ENCODE results near the gene ARVCF. TPM values are rescaled to one million over a fixed set of nuclear protein-coding genes. Genes with fewer than 3 reads are reported as not detected.

ARVCF gene
- total and polyA plus RNA-seq, 2 experiments from 2014 or later = 1.1 to 4.0 TPM

DNA sequence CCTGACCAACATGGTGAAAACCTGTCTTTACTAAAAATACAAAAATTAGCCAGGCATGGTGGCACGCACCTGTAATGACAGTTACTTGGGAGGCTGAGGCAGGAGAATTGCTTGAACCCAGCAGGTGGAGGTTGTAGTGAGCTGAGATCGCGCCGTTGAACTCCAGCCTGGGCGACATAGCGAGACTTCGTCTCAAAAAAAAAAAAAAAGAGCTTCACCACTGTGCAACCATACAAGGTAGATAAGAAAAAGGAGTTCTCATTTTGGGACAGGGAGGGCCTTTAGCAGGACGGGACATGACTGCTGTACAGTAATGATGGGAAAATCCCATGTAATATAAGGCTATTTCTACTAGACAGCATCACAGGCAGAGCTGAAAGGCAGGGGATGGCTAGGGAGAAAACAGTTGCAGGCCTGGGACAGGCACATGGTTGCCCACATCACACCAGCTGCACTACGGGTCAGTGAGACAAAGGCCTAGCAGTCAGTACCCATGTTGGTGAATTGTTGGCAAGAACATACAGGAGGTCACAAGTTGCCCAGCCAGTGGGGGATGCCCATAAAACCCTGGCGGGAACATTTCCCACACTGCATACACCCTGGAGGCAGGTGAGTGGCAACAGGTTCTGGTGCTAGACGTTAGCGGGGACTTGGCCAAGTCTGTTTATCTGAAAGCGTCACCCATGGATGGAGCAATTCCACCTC is 9.7 kb upstream of the ARVCF start:
- H3K9me3 ChIP-seq (ENCODE audit: low read depth) = no peaks in the 10 kb centered on the region
- no peaks in the 10 kb centered on the region for H3K27me3 ChIP-seq (replicated peaks; ENCODE audit: insufficient read depth)
- H3K4me1 ChIP-seq (ENCODE audit: insufficient read depth) = peaks cover 7% of the 10 kb centered on the region
- in situ Hi-C loops (cut with MboI) = no loop called here
- DNase-seq = no peak
- no peak overlapping the region for H3K27ac ChIP-seq
- H4K20me1 ChIP-seq (ENCODE audit: insufficient read depth) = no peaks in the 10 kb centered on the region
- TF ChIP-seq EZH2phosphoT487 (IDR thresholded peaks at IDR 0.05; ENCODE audit: insufficient read depth, low read depth) (no peak), EZH2 (IDR thresholded peaks at IDR 0.05; ENCODE audit: insufficient read depth, poor library complexity, severe bottlenecking) (no peak)
- no peaks in the 10 kb centered on the region for H3K36me3 ChIP-seq (ENCODE audit: low read depth)
- WGBS, 2 experiments (ENCODE audit: low coverage in 1 of 2, low lambda C conversion rate in 2 of 2, missing lambda C conversion rate in 2 of 2) = 92% methylated on average over 13 of the region's 13 CpGs
- H2AFZ ChIP-seq = no peak overlapping the region
- no peak overlapping the region for H3K9ac ChIP-seq
- H3K4me3 ChIP-seq = no peak overlapping the region
- H3F3A ChIP-seq (ENCODE audit: insufficient read depth) = no peaks in the 10 kb centered on the region
- H3K4me2 ChIP-seq (ENCODE audit: unreplicated experiment) = no peak overlapping the region
- H3K9me2 ChIP-seq (ENCODE audit: insufficient read depth) = no peaks in the 10 kb centered on the region
- peaks cover 78% of the 10 kb centered on the region for H3K79me2 ChIP-seq (ENCODE audit: insufficient read depth)

DNA sequence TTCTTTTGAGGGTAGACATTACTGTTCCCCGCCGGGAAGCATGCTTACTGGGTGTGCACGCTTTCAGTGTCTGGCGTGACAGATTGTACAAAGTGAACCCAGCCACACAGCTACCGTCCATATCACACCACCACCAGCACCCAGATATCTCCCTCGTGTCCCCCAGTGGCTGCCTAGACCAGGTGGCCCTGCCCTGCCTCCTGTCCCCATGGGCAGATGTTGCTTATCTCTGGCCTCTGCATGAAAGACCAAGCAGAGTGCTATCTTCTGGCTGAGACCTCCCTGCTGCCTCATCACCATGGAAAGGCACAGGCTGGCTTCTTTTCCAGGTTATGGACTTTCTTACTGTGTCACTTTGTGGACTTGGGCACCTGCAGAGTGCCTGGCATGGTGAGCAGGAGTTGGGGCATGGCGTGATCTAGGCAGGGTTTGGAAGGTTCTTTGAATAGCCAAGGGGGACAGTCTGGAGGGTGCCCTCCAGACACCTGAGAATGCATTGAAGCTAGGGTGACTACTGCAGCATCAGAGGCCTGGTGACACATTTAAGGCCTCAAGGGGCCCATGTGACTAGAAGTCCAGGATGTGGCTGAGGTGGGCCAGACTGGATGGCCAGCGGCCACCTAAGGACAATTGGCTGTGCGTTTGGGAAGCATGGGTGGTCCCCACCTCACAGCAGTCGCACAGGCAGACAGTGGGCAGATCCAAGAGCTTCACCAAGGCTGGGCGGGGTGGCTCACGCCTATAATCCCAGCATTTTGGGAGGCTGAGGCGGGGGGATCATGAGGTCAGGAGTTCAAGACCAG is 9.0 kb upstream of the ARVCF start:
- no peaks in the 10 kb centered on the region for H3K9me3 ChIP-seq (ENCODE audit: low read depth)
- no peaks in the 10 kb centered on the region for H4K20me1 ChIP-seq (ENCODE audit: insufficient read depth)
- peaks cover 77% of the 10 kb centered on the region for H3K79me2 ChIP-seq (ENCODE audit: insufficient read depth)
- no peak overlapping the region for H3K9ac ChIP-seq
- H3F3A ChIP-seq (ENCODE audit: insufficient read depth) = no peaks in the 10 kb centered on the region
- H3K36me3 ChIP-seq (ENCODE audit: low read depth) = no peaks in the 10 kb centered on the region
- TF ChIP-seq EZH2 (IDR thresholded peaks at IDR 0.05; ENCODE audit: insufficient read depth, poor library complexity, severe bottlenecking) (no peak), EZH2phosphoT487 (IDR thresholded peaks at IDR 0.05; ENCODE audit: insufficient read depth, low read depth) (no peak)
- WGBS, 2 experiments (ENCODE audit: low coverage in 1 of 2, low lambda C conversion rate in 2 of 2, missing lambda C conversion rate in 2 of 2) = 87 to 90% methylated on average over 13 of the region's 13 CpGs
- H3K4me3 ChIP-seq = no peak overlapping the region
- no peak overlapping the region for H3K4me2 ChIP-seq (ENCODE audit: unreplicated experiment)
- no peak for DNase-seq
- H3K27ac ChIP-seq = no peak overlapping the region
- no peaks in the 10 kb centered on the region for H3K27me3 ChIP-seq (replicated peaks; ENCODE audit: insufficient read depth)
- peaks cover 7% of the 10 kb centered on the region for H3K4me1 ChIP-seq (ENCODE audit: insufficient read depth)
- in situ Hi-C loops (cut with MboI) = no loop called here
- H3K9me2 ChIP-seq (ENCODE audit: insufficient read depth) = no peaks in the 10 kb centered on the region
- no peak overlapping the region for H2AFZ ChIP-seq

DNA sequence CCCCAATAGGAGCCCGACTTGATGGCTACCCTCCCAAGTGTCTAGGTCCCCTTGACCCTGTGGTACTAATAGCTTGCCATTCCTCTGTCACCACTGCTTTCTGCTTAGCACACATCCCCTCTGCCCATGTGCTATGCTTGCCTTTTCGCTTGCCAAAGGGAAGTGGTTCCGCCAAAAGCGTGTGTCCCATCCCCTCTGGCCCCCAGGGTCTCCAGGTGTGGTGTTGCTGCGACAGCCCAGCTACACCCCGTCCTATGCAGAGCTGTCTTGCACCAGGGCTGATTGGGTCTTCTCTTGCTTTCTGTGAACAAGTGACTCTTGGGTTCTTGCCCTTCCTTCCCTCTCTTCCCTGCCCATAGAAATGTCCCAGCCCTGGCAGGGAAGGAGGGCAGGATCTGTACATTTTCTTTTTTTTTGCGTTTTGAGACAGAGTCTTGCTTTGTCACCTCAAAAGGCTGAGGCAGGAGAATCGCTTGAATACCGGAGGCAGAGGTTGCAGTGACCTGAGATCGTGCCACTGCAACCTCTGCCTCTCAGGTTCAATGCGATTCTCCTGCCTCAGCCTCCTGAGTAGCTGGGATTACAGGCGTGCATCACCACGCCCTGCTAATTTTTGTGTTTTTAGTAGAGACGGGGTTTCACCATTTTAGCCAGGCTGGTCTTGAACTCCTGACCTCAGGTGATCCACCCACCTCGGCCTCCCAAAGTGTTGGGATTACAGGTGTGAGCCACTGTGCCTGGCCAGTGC is 8.2 kb upstream of the ARVCF start:
- WGBS, 2 experiments (ENCODE audit: low coverage in 1 of 2, low lambda C conversion rate in 2 of 2, missing lambda C conversion rate in 2 of 2) = 92 to 95% methylated on average over 15 of the region's 15 CpGs
- in situ Hi-C loops (cut with MboI) = no loop called here
- no peak overlapping the region for H2AFZ ChIP-seq

DNA sequence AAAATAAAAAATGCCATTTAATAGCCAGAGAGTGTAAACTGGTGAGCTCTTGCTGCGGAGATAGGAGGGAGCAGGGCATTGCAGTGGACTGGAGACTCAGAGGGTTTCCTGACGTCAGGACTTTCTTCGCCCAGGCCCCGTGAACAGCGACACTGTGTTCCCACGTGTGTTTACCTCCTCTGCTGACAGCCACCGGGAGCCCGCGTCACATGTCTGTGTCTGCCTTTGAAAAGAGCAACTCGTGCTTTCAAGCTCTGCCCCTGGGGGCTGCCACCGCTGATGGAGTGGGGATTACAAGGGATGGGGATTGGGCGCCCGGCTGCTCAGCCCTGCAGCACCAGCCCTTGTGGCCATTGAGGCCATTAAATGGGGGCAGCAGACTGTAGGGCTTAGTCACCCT is 7.6 kb upstream of the ARVCF start:
- no peak overlapping the region for H3K4me3 ChIP-seq
- H3K9me3 ChIP-seq (ENCODE audit: low read depth) = no peaks in the 10 kb centered on the region
- DNase-seq = no peak
- no peak overlapping the region for H2AFZ ChIP-seq
- H3K36me3 ChIP-seq (ENCODE audit: low read depth) = no peaks in the 10 kb centered on the region
- no peaks in the 10 kb centered on the region for H3K9me2 ChIP-seq (ENCODE audit: insufficient read depth)
- 74% methylated on average over 13 of the region's 13 CpGs for WGBS, 2 experiments (ENCODE audit: low coverage in 1 of 2, low lambda C conversion rate in 2 of 2, missing lambda C conversion rate in 2 of 2)
- in situ Hi-C loops (cut with MboI) = no loop called here
- H3F3A ChIP-seq (ENCODE audit: insufficient read depth) = no peaks in the 10 kb centered on the region
- no peak overlapping the region for H3K27ac ChIP-seq
- H3K27me3 ChIP-seq (replicated peaks; ENCODE audit: insufficient read depth) = no peaks in the 10 kb centered on the region
- no peaks in the 10 kb centered on the region for H4K20me1 ChIP-seq (ENCODE audit: insufficient read depth)
- H3K4me2 ChIP-seq (ENCODE audit: unreplicated experiment) = no peak overlapping the region
- H3K9ac ChIP-seq = no peak overlapping the region
- TF ChIP-seq EZH2phosphoT487 (IDR thresholded peaks at IDR 0.05; ENCODE audit: insufficient read depth, low read depth) (no peak), EZH2 (IDR thresholded peaks at IDR 0.05; ENCODE audit: insufficient read depth, poor library complexity, severe bottlenecking) (no peak)
- H3K4me1 ChIP-seq (ENCODE audit: insufficient read depth) = peaks cover 7% of the 10 kb centered on the region
- peaks cover 75% of the 10 kb centered on the region for H3K79me2 ChIP-seq (ENCODE audit: insufficient read depth)

More for the DNA sequence above, 8.2 kb upstream of the ARVCF start:
- peaks cover 7% of the 10 kb centered on the region for H3K4me1 ChIP-seq (ENCODE audit: insufficient read depth)
- no peaks in the 10 kb centered on the region for H4K20me1 ChIP-seq (ENCODE audit: insufficient read depth)
- H3K9me2 ChIP-seq (ENCODE audit: insufficient read depth) = no peaks in the 10 kb centered on the region
- H3K27ac ChIP-seq = no peak overlapping the region
- TF ChIP-seq EZH2phosphoT487 (IDR thresholded peaks at IDR 0.05; ENCODE audit: insufficient read depth, low read depth) (no peak), EZH2 (IDR thresholded peaks at IDR 0.05; ENCODE audit: insufficient read depth, poor library complexity, severe bottlenecking) (no peak)
- no peaks in the 10 kb centered on the region for H3K36me3 ChIP-seq (ENCODE audit: low read depth)
- peaks cover 75% of the 10 kb centered on the region for H3K79me2 ChIP-seq (ENCODE audit: insufficient read depth)
- H3F3A ChIP-seq (ENCODE audit: insufficient read depth) = no peaks in the 10 kb centered on the region
- H3K27me3 ChIP-seq (replicated peaks; ENCODE audit: insufficient read depth) = no peaks in the 10 kb centered on the region
- DNase-seq = no peak
- H3K4me2 ChIP-seq (ENCODE audit: unreplicated experiment) = no peak overlapping the region
- H3K9me3 ChIP-seq (ENCODE audit: low read depth) = no peaks in the 10 kb centered on the region
- H3K9ac ChIP-seq = no peak overlapping the region
- H3K4me3 ChIP-seq = no peak overlapping the region
